HG03103 (cell line): Measurements from ENCODE around the gene FAM83D.
A peak's percentile ranks its signal among the peaks of the same experiment; 100 is the strongest.
"Not testable (repeated sequence)": the region's sequence is repeated elsewhere in the genome, so short reads cannot be mapped to it uniquely, and the experiment has no call there.

Source experiments
- ATAC-seq: cut with Tn5 transposase; IDR thresholded peaks from one replicate; pipeline ENCODE4 v1.9.1; 2021; ENCODE audit warnings: low read depth; ENCODE audit not compliant: unreplicated experiment

The FAM83D gene

DNA sequence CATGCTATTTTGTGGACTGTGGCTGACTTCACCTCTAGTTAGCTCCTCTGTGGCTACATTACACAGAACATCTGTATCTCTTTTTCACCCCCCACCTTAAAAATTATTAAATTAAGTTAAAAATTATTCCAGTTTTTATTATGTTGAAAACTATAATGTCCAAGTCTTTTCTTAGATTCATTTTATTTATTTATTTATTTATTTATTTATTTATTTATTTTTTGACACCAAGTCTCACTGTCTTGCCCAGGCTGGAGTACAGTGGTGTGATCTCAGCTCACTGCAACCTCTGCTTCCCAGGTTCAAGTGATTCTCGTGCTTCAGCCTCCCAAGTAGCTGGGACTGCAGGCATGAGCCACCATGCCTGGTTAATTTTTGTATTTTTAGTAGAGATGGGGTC, 70.6 kb downstream of the FAM83D start:
- ATAC-seq: not testable (repeated sequence)

DNA sequence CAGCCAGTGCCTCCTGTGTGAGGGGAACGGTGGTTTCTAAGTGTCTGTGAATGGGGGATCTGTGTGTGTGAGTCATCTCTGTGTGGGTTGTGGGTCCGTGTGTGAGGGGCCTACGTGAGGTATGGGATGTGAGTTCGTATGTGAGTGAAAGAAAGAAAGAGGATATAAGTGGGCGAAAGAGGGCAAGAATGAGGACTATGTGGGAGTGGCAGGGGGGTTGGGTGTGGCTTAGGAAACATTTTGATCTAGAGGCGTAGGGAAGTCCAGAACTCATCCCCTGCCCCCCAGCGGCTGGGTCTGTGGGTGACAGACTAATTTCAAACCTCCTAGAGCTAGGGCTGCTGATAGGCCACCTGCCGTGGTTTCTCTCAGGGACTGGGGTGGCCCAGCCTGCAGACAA, 71.4 kb downstream of the FAM83D start:
- peak; percentile 91 for ATAC-seq

DNA sequence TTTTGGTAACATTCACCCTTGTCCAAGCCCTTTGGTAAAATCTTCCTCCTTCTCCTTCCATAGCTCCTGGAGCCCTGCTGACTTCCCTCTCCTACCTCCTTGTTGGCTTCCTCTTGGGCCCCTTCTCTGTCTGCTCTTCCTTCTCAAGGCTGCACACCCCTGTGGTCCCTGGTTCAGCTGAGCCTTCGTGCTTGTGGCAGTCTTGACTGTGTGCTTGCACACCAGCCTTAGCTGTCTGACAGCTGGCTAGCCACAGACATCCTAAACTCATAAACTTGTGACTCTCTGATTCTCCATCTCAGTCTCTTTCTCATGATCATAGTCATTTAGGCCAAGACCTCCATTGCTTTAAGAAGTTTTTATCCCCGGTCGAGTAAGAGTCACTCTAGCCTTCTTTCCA, 73.0 kb downstream of the FAM83D start:
- ATAC-seq: no peak

DNA sequence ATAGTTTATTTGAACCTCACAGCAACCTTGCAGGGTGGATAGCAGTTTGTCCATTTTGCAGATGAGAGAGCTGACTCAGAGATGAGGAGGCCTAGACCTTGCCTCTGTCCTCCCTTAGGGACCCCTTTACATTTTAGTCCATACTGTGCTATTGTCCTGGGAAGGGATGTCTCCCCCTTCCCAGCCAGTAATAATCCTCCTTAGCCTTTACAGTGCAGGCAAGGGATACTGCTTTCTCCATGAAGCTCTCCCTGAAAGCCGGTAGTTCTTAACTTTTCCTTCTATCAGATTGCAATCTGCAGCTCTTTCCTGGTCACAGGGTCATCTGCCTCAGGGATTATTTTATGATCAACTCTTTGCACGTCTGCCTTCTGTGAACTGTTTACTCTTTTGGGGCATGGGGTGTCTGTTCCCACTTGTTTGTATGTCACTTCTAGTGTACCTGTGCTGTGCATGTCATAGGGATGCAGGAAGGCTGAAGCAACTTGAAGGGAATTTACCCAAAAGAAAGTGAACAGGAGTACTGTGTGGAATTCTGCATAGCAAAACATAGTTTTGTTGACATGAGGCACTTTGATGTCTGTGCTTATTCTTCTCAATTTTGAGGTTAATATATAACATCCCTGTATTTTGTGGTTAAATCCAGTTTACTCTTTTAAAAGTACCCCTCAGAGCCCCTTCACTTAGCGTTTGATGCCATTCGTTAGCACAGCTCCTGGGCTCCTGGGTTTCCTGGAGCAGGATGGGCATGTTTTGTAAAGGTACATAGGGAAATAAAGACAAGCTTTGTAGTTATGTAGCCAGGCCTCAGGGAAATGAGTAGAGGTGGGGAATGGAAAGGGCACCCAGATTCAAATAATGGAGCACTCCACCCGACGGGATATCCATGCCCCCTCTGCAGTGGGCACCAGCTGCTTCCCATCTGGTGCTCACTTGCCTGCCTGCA, 74.0 kb downstream of the FAM83D start:
- ATAC-seq: no peak
